Measurements from ENCODE around the gene WDR5.

DNA sequence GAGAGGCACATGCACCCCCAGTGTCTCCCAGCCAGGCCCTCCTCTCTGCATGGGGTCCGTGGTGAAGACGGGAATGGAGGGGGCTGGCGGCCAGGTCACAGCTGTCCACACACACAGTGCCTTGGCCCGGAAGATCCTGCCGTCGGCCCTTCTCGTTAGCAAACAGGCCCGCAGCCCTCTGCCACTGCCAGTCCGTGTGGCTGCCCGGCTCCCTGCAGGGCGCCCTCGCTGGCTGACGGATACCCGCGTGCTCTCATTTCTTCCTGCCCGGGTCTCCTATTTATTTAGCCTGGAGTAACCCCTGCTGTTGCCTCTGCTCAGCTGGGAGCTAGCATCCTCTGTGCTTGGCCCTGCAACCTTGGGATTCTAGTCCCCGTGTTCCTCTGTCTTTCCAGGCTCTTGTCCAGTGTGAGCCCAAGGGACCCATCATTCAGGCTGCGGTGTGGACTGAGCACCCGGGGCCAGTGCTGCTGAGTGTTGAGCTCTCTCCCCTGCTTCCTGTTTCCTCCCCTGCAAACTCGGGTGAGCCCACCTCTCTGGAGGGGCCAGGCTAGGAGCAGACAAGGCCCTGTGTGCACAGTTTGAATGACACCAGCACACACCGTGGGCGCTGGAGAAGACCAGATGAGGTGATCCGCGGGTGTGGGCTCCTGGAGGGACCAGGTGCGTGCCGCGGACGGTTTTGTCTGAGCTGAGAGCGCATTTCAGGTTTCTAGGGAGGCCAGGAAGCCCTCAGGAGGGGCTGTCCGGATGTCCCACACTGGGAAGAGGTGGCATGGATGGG is 43.1 kb downstream of the WDR5 start:
- TF ChIP-seq CTCF (IDR thresholded peaks at IDR 0.05 in 8 of 11, conservative IDR thresholded peaks at IDR 0.05 in 3 of 11) (no peak), POLR2AphosphoS5 (IDR thresholded peaks at IDR 0.05) (peak in 1 of 3 donors; percentile 49), POLR2A (IDR thresholded peaks at IDR 0.05) (no peak)

All from spleen (tissue), 7 donors.